RWPE1 (cell line): Measurements from ENCODE around the gene TOX2.

Experiments
- CTCF ChIA-PET: fragments of 350-600 bp; sonication (Branson Sonifier 250); formaldehyde crosslinking; extraction: SDS; loops from one replicate; lab custom pipeline; 2021; lab: Yijun Ruan, JAX
- POLR2A ChIA-PET: fragments of 400-600 bp; formaldehyde crosslinking; extraction: SDS; loops from one replicate; lab custom pipeline; 2020; ENCODE audit warnings: antibody characterized with exemption; ENCODE audit not compliant: low non-redundant PET; lab: Yijun Ruan, JAX
- DNase-seq: peaks from one replicate; pipeline ENCODE4 v3.0.0; 2012; ENCODE audit warnings: low spot score
- H3K27ac ChIP-seq: fragments of 450-650 bp; 2 replicates; pipeline ENCODE4 v1.5.1; 2017
- TF ChIP-seq, protein P1 (sequence below): fragments of 450-650 bp; conservative IDR thresholded peaks from 2 replicates; pipeline ENCODE4 v1.5.1; 2017; ENCODE audit warnings: low read depth, mild to moderate bottlenecking

Gene TOX2

DNA sequence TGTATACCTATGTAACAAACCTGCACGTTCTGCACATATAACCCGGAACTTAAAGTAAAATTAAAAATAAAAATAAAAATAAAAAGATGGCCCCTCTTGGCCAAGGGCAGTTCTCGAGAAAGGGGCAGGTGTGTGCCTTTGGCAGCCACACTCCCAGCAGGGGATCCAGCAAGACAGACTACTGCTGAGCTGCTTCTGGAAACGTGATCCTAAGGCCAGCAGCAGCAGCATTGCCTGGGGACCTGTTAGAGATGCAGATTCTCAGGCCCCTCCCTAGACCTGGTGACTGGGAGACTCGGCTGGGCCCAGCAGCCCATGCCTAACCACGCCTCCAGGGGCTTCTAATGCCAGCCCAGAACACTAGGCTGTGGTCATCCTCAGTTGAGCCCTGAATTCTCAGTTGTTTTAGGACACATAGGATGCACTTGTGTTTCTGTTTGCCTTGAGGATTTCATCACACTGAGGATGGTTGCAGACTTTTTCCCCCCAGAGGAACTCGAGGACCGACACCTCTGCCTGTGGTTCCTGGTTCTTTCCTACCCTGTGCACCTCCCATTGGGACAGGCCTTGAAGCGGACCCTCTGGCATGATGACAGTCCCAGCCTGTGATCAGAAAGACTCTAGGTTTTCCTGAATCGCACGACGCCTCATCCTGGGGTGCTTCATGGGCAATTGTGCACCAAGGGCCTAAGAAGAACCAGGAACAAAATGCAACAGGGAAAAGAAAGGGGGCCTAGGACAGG is 105.9 kb downstream of the TOX2 start:
- POLR2A ChIA-PET, result no interaction called here
- no peak overlapping the region for H3K27ac ChIP-seq
- DNase-seq, result no peak
- TF ChIP-seq, protein P1, sequence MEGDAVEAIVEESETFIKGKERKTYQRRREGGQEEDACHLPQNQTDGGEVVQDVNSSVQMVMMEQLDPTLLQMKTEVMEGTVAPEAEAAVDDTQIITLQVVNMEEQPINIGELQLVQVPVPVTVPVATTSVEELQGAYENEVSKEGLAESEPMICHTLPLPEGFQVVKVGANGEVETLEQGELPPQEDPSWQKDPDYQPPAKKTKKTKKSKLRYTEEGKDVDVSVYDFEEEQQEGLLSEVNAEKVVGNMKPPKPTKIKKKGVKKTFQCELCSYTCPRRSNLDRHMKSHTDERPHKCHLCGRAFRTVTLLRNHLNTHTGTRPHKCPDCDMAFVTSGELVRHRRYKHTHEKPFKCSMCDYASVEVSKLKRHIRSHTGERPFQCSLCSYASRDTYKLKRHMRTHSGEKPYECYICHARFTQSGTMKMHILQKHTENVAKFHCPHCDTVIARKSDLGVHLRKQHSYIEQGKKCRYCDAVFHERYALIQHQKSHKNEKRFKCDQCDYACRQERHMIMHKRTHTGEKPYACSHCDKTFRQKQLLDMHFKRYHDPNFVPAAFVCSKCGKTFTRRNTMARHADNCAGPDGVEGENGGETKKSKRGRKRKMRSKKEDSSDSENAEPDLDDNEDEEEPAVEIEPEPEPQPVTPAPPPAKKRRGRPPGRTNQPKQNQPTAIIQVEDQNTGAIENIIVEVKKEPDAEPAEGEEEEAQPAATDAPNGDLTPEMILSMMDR, result no peak
- CTCF ChIA-PET, result interaction anchor here (0.7 kb wide), 1 partner anchor 70 kb away, joined by 3 read pairs; no protein-coding TSS in a partner anchor

DNA sequence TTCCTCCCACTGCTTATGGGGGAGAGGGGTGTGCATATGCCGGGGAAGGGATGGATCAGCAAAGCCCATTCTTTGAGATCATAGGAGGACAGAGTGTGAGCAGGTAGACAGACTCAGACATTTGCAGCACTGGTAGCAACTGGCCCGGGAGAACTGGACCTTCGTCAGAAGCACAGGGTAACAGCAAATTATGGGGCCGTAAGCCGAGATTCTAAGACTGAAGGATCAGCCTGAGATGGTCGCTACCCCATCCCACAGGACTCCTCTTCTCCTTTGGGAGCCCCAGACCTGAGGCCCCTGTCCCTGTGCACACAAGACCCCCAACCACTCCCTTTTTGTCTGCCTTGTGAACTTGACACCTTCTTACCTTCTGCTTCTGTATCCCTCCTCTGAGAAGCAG is 106.5 kb downstream of the TOX2 start:
- ChIA-PET POLR2A (no interaction called here), CTCF (no interaction called here)
- DNase-seq, result no peak
- H3K27ac ChIP-seq, result no peak overlapping the region
- TF ChIP-seq, protein P1, result no peak

DNA sequence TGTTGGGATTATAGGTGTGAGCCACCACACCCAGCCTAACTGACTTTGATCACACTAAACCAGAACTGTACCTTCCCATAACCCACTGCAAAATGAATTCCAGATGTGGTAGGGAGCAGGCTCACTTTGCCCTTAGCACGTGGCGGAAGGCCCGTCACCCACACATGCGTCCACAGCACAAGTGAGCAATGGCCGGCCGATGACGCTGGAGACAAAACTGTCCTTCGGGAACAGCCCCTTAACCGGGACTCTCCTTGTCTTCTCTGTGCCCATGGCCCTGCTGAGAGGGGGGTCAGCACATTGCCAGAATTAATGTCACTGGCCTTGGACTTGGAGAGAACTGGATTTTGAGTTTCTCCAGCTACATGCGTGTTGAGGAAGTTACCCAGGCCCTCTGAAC is 107.2 kb downstream of the TOX2 start:
- TF ChIP-seq, protein P1, result no peak
- POLR2A ChIA-PET, result no interaction called here
- H3K27ac ChIP-seq, result no peak overlapping the region
- CTCF ChIA-PET, result interaction anchor here (0.7 kb wide), 1 partner anchor 8 kb away, joined by 3 read pairs; no protein-coding TSS in a partner anchor
- DNase-seq, result no peak

DNA sequence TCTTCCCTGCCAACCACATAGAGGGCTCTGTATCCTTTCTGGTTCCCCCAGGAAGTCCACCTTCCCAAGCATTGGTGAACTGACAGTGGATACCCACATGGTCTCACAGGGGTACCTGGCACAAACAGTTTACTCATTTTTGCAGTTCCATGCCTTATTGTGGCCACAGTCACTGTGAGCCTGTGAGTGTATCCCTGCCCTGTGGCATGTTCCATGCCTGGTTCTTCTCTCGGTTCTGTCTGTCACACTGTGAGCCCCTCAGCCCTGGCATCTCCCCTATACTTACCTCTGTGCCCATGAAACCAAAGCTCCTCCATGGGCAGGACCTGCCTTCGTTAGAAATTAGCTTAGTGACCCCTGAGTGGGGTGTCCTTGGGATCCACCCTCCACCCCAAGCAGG is 107.8 kb downstream of the TOX2 start:
- ChIA-PET CTCF (interaction anchor here (0.7 kb wide), 1 partner anchor 7 kb away, joined by 3 read pairs; no protein-coding TSS in a partner anchor), POLR2A (no interaction called here)
- no peak overlapping the region for H3K27ac ChIP-seq
- TF ChIP-seq, protein P1, result no peak
- DNase-seq, result no peak

DNA sequence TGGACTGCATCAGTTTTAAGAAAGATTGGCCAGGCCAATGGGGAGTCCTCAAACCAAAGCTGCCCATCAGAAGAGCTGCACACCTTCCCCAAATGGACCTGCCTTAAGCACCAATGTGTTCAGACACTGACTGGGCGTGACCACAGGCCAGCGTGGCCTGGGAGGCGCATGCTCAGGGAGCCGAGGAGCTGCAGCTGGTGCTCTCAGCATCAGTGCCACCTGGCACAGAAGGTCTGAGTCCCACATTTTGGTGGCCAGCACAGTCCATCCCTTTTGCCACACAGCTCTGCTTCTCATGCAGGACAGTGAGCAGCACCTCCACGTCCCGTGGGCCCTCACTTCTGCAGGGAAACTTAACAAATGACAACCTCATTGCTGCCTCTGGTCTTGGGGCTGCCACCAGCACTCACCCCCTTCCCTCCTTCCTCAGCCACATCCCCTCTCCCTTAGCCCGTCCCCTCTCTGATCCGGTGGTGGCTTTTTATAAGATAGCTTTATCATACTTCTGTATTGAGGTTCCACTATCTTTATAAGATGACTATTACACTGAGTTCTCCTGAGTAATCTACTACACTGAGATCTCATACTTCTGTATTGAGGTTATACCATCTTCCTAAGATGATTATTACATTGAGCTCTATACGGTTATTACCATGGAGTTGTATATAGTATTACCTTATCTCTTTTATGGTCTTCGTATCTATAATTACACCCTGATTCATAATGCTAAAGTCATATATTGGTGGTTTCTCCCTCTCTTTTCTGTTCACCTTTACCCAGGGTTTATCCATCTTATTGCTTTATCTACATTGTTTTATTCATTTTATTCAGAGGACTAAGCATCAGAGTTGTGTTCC is 109.1 kb downstream of the TOX2 start:
- no peak overlapping the region for H3K27ac ChIP-seq
- POLR2A ChIA-PET, result no interaction called here
- no peak for DNase-seq
- TF ChIP-seq, protein P1, result no peak
- CTCF ChIA-PET, result interaction anchor here (0.6 to 0.7 kb wide), 2 partner anchors 179 to 286 kb away, joined by 3 to 4 read pairs; no protein-coding TSS in a partner anchor

DNA sequence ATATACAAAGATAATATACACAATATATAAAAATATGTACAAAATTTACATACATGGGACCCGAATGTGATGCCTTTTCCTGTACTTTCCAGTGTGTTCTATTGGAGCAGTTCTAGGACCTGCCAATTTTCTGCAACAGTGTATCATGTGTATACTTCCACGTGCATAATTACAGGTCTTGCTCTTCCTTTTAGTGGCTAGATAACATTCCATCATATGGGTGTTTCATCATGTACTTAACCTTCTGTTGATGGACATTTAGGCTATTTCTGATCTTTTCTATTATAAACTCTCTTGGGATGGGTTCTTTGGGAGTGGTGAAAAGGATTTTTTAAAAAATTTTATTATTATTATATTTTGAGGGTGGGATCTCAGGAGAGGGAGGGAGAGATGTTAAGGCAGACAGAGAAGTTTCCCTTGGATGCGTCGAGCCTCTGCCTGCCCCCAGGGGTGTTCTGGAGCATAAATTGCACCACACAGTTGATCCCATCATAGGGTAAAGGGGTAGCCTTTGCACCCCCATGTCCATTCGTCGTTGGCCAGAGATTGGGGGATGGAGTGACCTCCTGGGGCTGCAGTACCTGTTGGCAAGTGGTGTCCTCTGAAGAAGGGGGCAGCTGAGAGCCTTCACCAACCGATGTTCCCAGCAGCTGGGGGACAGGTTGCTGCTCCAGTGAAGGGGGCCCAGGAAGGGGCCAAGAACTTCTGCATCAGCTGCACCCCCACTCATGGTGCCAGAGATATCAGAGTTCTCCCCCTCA is 110.3 kb downstream of the TOX2 start:
- no peak for DNase-seq
- POLR2A ChIA-PET, result no interaction called here
- CTCF ChIA-PET, result interaction anchor here (0.6 kb wide), 1 partner anchor 50 kb away, joined by 3 read pairs; no protein-coding TSS in a partner anchor

More for the DNA sequence above, 110.3 kb downstream of the TOX2 start:
- no peak overlapping the region for H3K27ac ChIP-seq
- TF ChIP-seq, protein P1, result no peak
